ENCODE measurements around the gene UFD1. TPM values are rescaled to one million over a fixed set of nuclear protein-coding genes. Genes with fewer than 3 reads are reported as not detected.

UFD1 gene
- total and polyA plus RNA-seq, 9 of the 15 experiments (the other 6 are each of a cell fraction or from before 2014, with no cell fraction given): 238 to 645 (median 363) TPM

GRCh38 chr22:19514831-19515565 lies 36.0 kb upstream of the UFD1 start (continued):
- TF ChIP-seq CHD7 (IDR thresholded peaks at IDR 0.05; ENCODE audit: low read depth, low read length) (no peak), TEAD4 (IDR thresholded peaks at IDR 0.05; ENCODE audit: low read length) (no peak), TEAD4 (CRISPR knock-in tag; IDR thresholded peaks at IDR 0.05; ENCODE audit: borderline replicate concordance) (peak; percentile 19; the same call in 1 of the 2 replicates), ZNF184 (CRISPR knock-in tag; IDR thresholded peaks at IDR 0.05) (peak; percentile 48; the same call in 1 of the 2 replicates), KDM2B (CRISPR knock-in tag; IDR thresholded peaks at IDR 0.05) (no peak), E2F1 (CRISPR knock-in tag; IDR thresholded peaks at IDR 0.05) (0 out of 2 replicates have a peak, but pooled peaks have one; percentile 11), GTF2F1 (IDR thresholded peaks at IDR 0.05; ENCODE audit: low read depth, low read length) (no peak), THRB (CRISPR knock-in tag; conservative IDR thresholded peaks at IDR 0.05) (no peak), BRCA1 (IDR thresholded peaks at IDR 0.05) (no peak), BRCA1 (CRISPR knock-in tag; IDR thresholded peaks at IDR 0.05) (peak; percentile 80; the same call in 1 of the 2 replicates), STAG1 (CRISPR knock-in tag; IDR thresholded peaks at IDR 0.05; ENCODE audit: borderline replicate concordance) (peak; percentile 35; the same call in 1 of the 2 replicates), ZSCAN32 (CRISPR knock-in tag; IDR thresholded peaks at IDR 0.05) (no peak), MED1 (CRISPR knock-in tag; IDR thresholded peaks at IDR 0.05; ENCODE audit: borderline replicate concordance) (peak; percentile 91; the same call in 1 of the 2 replicates), ZNF124 (CRISPR knock-in tag; IDR thresholded peaks at IDR 0.05) (0 out of 2 replicates have a peak, but pooled peaks have one; percentile 39)
